ENCODE measurements around the gene MYOD1. TPM values are rescaled to one million over a fixed set of nuclear protein-coding genes. Genes with fewer than 3 reads are reported as not detected.

MYOD1 gene
- total RNA-seq, 1 experiment from 2014 or later, result not detected

DNA sequence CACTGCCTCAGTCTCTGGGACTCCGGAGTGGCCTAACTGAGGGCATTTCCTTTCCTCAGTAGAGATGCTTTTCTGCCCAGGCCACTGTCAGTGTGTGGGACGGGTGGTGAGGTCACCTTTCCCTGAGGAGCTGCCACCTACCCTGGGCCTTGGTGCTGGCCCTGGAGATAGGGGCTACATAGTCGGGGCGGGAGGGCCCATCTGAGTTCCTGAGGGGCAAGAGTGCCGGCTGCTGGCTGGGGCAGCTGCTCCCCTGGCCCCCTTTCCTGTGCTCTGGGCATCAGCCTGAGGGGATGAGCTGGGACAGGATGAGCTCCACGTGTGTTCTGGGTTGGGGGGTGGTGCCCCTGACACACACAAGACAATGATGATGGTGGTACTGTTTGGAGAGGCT is 20.6 kb downstream of the MYOD1 start:
- no peaks in the 10 kb centered on the region for H3K36me3 ChIP-seq (ENCODE audit: low read depth, low read length)
- no peak overlapping the region for H3K9ac ChIP-seq (ENCODE audit: low read length)
- no peak for DNase-seq
- no peak overlapping the region for H3K4me3 ChIP-seq (ENCODE audit: low read length)
- no TSS peak for BruUV-seq (replicated peaks)
- intact Hi-C loops (cut with micrococcal nuclease), result loop anchor here (10.0 kb wide), 1 partner anchor 165 kb away; no protein-coding TSS in a partner anchor
- no peaks in the 10 kb centered on the region for H3K9me3 ChIP-seq (ENCODE audit: low read length)
- H3K9me2 ChIP-seq (replicated peaks; ENCODE audit: low read length), result no peaks in the 10 kb centered on the region
- no peak for ATAC-seq
- TF ChIP-seq, protein P1, sequence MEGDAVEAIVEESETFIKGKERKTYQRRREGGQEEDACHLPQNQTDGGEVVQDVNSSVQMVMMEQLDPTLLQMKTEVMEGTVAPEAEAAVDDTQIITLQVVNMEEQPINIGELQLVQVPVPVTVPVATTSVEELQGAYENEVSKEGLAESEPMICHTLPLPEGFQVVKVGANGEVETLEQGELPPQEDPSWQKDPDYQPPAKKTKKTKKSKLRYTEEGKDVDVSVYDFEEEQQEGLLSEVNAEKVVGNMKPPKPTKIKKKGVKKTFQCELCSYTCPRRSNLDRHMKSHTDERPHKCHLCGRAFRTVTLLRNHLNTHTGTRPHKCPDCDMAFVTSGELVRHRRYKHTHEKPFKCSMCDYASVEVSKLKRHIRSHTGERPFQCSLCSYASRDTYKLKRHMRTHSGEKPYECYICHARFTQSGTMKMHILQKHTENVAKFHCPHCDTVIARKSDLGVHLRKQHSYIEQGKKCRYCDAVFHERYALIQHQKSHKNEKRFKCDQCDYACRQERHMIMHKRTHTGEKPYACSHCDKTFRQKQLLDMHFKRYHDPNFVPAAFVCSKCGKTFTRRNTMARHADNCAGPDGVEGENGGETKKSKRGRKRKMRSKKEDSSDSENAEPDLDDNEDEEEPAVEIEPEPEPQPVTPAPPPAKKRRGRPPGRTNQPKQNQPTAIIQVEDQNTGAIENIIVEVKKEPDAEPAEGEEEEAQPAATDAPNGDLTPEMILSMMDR (conservative IDR thresholded peaks at IDR 0.05; ENCODE audit: low read depth, low read length), result no peak
- no peak for TF ChIP-seq EZH2 (IDR thresholded peaks at IDR 0.05; ENCODE audit: low read length, unreplicated experiment)
- TF ChIP-seq EZH2phosphoT487 (IDR thresholded peaks at IDR 0.05; ENCODE audit: borderline replicate concordance, low read length), result no peak
- H2AFZ ChIP-seq (ENCODE audit: low read length), result no peak overlapping the region
- no peaks in the 10 kb centered on the region for H3K27me3 ChIP-seq (ENCODE audit: low read length)
- no peaks in the 10 kb centered on the region for H3F3A ChIP-seq (ENCODE audit: low read length, unreplicated experiment)
- CTCF ChIA-PET, result interaction anchor here (1.0 kb wide), 1 partner anchor 9 kb away, joined by 3 read pairs; no protein-coding TSS in a partner anchor
- no peaks in the 10 kb centered on the region for H3K79me2 ChIP-seq (ENCODE audit: low read length)
- no peak overlapping the region for H3K4me2 ChIP-seq (ENCODE audit: low read length)
- peaks cover 15% of the 10 kb centered on the region for H3K4me1 ChIP-seq (ENCODE audit: insufficient read depth, low read length)
- H4K20me1 ChIP-seq (ENCODE audit: low read length), result no peaks in the 10 kb centered on the region
- POLR2A ChIA-PET (ENCODE audit: unreplicated experiment), result no interaction called here
- H3K27ac ChIP-seq (ENCODE audit: low read length), result no peak overlapping the region

DNA sequence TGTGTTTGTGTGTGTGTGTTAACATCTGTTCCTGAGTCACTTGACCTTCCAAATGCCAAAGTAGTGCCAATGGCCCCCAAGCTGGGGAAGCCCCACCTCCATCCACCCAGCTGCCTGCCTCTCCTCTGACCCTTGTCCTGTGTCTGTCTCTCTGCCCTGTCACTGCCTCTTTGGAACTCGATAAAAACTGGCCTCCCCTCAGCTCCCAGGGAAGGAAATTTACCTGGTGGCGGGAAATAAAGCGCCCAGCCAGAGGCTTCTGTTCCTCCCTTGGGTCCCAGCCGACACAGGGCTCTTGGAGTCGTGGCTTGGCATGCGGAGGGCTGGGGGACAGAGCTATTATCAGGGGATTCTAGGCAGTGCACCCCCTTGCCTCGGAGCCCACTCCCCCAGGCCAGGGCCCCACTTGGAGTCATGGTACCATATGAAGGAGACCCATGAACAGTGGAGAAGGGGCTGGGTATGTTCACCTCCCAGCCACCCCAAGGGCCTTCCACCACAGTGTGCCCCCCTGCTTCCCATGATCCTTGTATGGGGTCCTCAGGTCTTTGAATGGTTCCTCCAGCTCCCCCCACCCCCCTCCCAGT is 21.4 kb downstream of the MYOD1 start:
- H3K79me2 ChIP-seq (ENCODE audit: low read length), result no peaks in the 10 kb centered on the region
- no peaks in the 10 kb centered on the region for H3K27me3 ChIP-seq (ENCODE audit: low read length)
- DNase-seq (no peak), ATAC-seq (no peak)
- intact Hi-C loops (cut with micrococcal nuclease), result no loop called here
- no peak overlapping the region for H2AFZ ChIP-seq (ENCODE audit: low read length)
- no peaks in the 10 kb centered on the region for H3K9me3 ChIP-seq (ENCODE audit: low read length)
- ChIA-PET POLR2A (ENCODE audit: unreplicated experiment) (no interaction called here), CTCF (no interaction called here)
- no peaks in the 10 kb centered on the region for H4K20me1 ChIP-seq (ENCODE audit: low read length)
- peaks cover 15% of the 10 kb centered on the region for H3K4me1 ChIP-seq (ENCODE audit: insufficient read depth, low read length)
- no peak overlapping the region for H3K4me2 ChIP-seq (ENCODE audit: low read length)
- no peak overlapping the region for H3K9ac ChIP-seq (ENCODE audit: low read length)
- H3K36me3 ChIP-seq (ENCODE audit: low read depth, low read length), result no peaks in the 10 kb centered on the region
- TF ChIP-seq EZH2 (IDR thresholded peaks at IDR 0.05; ENCODE audit: low read length, unreplicated experiment), result no peak
- TF ChIP-seq EZH2phosphoT487 (IDR thresholded peaks at IDR 0.05; ENCODE audit: borderline replicate concordance, low read length), result no peak
- TF ChIP-seq, protein P1 (conservative IDR thresholded peaks at IDR 0.05; ENCODE audit: low read depth, low read length), result no peak
- H3K4me3 ChIP-seq (ENCODE audit: low read length), result no peak overlapping the region
- H3K27ac ChIP-seq (ENCODE audit: low read length), result no peak overlapping the region
- H3K9me2 ChIP-seq (replicated peaks; ENCODE audit: low read length), result no peaks in the 10 kb centered on the region
- BruUV-seq (replicated peaks), result no TSS peak
- no peaks in the 10 kb centered on the region for H3F3A ChIP-seq (ENCODE audit: low read length, unreplicated experiment)

DNA sequence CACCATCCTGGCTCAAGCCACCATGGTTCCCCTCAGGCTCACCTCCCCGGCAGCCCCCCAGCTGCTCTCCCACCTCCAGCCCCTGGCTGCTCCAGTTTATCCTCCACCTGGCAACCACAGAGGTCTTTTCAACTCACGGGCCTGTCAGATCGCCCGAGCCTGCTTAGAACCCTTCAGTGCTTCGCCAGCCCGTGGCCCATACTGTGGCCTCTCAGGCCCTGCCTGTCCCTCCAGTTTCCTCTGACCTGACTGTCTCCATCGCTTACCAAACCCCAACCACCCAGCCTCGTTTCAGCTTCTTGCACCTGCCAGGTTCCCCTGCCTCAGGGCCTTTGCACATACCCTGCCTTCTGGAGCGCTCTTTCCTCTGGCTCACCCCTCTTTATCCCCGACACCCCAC is 22.1 kb downstream of the MYOD1 start:
- Histone ChIP-seq H3K9me2 (replicated peaks; ENCODE audit: low read length) (no peaks in the 10 kb centered on the region), H2AFZ (ENCODE audit: low read length) (no peak overlapping the region), H3K27ac (ENCODE audit: low read length) (no peak overlapping the region), H3K9me3 (ENCODE audit: low read length) (no peaks in the 10 kb centered on the region), H3F3A (ENCODE audit: low read length, unreplicated experiment) (no peaks in the 10 kb centered on the region), H3K4me2 (ENCODE audit: low read length) (no peak overlapping the region), H3K4me1 (ENCODE audit: insufficient read depth, low read length) (peaks cover 15% of the 10 kb centered on the region), H3K27me3 (ENCODE audit: low read length) (no peaks in the 10 kb centered on the region), H3K9ac (ENCODE audit: low read length) (no peak overlapping the region), H3K79me2 (ENCODE audit: low read length) (no peaks in the 10 kb centered on the region), H4K20me1 (ENCODE audit: low read length) (no peaks in the 10 kb centered on the region), H3K4me3 (ENCODE audit: low read length) (no peak overlapping the region), H3K36me3 (ENCODE audit: low read depth, low read length) (no peaks in the 10 kb centered on the region)
- DNase-seq, result no peak
- ChIA-PET CTCF (no interaction called here), POLR2A (ENCODE audit: unreplicated experiment) (no interaction called here)
- intact Hi-C loops (cut with micrococcal nuclease), result no loop called here
- ATAC-seq, result no peak
- TF ChIP-seq, protein P1 (conservative IDR thresholded peaks at IDR 0.05; ENCODE audit: low read depth, low read length), result no peak
- TF ChIP-seq EZH2 (IDR thresholded peaks at IDR 0.05; ENCODE audit: low read length, unreplicated experiment), result no peak
- TF ChIP-seq EZH2phosphoT487 (IDR thresholded peaks at IDR 0.05; ENCODE audit: borderline replicate concordance, low read length), result no peak
- BruUV-seq (replicated peaks), result no TSS peak

All from PC-3 (cell line).